Stimulated activated effector memory CD8-positive, alpha-beta T cell treated with anti-CD3 and anti-CD28 coated beads, Interleukin-12 subunit alpha, Interleukin-12 subunit beta, amount 100 ng/mL, for 72 hours (primary cell): ENCODE results near the gene MYO10.

Experiments used
- ATAC-seq: fragments of 150-1000 bp; cut with Tn5 transposase; 2 replicates; pipeline ENCODE4 v1.10.0; 2021
- DNase-seq, 2 donors: peaks; one replicate each; pipeline ENCODE4 v3.0.0; 2021 to 2022; ENCODE audit warnings: low spot score in 2 of 2
- H3K27ac Mint-ChIP-seq: one replicate; pipeline ENCODE4 v1.8.0; 2022; ENCODE audit warnings: mild to moderate bottlenecking, mixed read lengths
- H3K36me3 Mint-ChIP-seq: one replicate; pipeline ENCODE4 v1.8.0; 2022; ENCODE audit warnings: mild to moderate bottlenecking, mixed read lengths
- H3K4me1 Mint-ChIP-seq: one replicate; pipeline ENCODE4 v1.8.0; 2022; ENCODE audit warnings: mixed read lengths
- H3K4me3 Mint-ChIP-seq: one replicate; pipeline ENCODE4 v1.8.0; 2022; ENCODE audit warnings: mild to moderate bottlenecking, mixed read lengths
- H3K9me3 Mint-ChIP-seq: one replicate; pipeline ENCODE4 v1.8.0; 2022; ENCODE audit warnings: mixed read lengths

MYO10 gene

DNA sequence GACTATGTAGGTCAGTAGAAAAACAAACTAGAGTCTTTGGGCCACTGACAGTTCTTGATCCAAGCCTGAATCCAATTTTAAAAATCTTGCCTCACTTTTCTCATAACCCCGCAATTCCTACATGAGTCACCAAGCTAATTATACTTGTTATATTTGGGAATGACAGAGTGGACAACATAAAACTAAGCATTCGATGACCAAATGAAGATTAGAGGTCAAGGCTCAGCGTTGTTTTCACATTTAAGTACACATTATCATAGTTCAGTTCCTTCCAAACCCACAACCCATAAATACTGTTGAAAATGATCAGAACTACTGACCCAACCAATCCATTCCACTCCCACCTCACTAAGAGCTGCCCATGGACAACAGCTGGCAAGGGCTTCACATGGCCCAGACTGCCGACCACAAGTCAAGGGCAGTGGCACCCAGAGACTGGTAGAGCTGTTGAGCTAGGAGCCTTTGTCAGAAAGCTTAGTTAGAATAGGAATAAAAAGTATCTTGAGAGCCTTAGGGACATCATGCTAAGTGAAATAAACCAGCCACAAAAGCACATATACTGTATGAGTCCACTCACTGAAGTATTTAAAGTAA is 64.2 kb downstream of the MYO10 start:
- no peak overlapping the region for H3K4me3 Mint-ChIP-seq
- peaks cover 8% of the 10 kb centered on the region for H3K9me3 Mint-ChIP-seq
- DNase-seq (no peak), ATAC-seq (no peak)
- H3K4me1 Mint-ChIP-seq, result no peaks in the 10 kb centered on the region
- H3K36me3 Mint-ChIP-seq, result no peaks in the 10 kb centered on the region
- no peak overlapping the region for H3K27ac Mint-ChIP-seq

- no peak overlapping the region for H3K27ac Mint-ChIP-seq
- H3K9me3 Mint-ChIP-seq, result peaks cover 7% of the 10 kb centered on the region
- DNase-seq (no peak), ATAC-seq (no peak)
- H3K4me1 Mint-ChIP-seq, result no peaks in the 10 kb centered on the region
- no peaks in the 10 kb centered on the region for H3K36me3 Mint-ChIP-seq
- no peak overlapping the region for H3K4me3 Mint-ChIP-seq
Observed at GRCh38 chr5:16870878-16871277, 65.2 kb downstream of the MYO10 start.

DNA sequence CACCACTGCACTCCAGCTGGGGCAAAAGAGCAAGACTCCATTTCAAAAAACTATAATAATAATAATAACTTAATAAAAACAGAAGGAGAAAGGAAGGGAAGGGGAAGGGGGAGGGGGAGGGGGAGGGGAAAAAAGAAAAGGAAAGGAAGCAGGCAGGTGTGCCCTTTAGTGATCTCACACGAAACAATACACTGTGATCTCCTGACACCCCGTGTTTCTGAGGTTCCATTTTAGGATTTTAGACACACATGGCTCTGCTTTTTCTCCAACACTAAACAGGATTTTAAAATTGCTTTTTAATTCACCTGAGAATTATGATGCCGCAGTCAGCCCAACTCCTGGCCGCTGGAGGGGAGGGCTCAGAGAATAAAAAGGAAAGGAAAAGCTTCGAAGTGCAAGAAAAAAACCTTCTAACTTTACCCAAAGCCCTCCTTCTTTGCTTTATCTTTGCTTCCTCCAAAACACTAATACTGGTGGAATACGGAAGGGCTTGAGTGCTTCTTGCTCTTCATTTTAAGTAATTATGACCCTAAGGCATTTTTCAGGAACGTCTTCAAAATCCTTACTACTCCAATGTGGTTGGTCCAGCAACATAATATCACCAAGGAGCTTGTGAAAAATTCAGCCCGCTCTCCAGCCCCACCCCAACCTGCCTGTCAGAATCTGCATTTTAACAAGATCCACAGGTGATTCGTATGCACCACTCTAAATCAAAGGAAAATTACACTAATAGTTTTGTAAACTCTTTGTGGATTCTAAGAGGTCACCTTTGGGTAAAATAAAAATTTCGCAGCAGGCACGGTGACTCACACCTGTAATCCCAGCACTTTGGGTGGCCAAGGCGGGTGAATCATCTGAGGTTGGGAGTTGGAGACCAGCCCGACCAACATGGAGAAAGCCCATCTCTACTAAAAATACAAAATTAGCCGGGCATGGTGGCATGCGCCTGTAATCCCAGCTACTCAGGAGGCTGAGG is 66.0 kb downstream of the MYO10 start:
- Mint-ChIP-seq H3K4me1 (no peaks in the 10 kb centered on the region), H3K9me3 (peaks cover 7% of the 10 kb centered on the region)
- ATAC-seq, result no peak

GRCh38 chr5:16867577-16867953 is 68.5 kb downstream of the MYO10 start:
- Mint-ChIP-seq H3K36me3 (no peaks in the 10 kb centered on the region), H3K27ac (no peak overlapping the region), H3K4me1 (no peaks in the 10 kb centered on the region), H3K4me3 (no peak overlapping the region), H3K9me3 (peaks cover 3% of the 10 kb centered on the region)
- DNase-seq (no peak), ATAC-seq (no peak)

More for the DNA sequence above, 66.0 kb downstream of the MYO10 start:
- Mint-ChIP-seq H3K36me3 (no peaks in the 10 kb centered on the region), H3K4me3 (no peak overlapping the region), H3K27ac (no peak overlapping the region)
- no peak for DNase-seq

DNA sequence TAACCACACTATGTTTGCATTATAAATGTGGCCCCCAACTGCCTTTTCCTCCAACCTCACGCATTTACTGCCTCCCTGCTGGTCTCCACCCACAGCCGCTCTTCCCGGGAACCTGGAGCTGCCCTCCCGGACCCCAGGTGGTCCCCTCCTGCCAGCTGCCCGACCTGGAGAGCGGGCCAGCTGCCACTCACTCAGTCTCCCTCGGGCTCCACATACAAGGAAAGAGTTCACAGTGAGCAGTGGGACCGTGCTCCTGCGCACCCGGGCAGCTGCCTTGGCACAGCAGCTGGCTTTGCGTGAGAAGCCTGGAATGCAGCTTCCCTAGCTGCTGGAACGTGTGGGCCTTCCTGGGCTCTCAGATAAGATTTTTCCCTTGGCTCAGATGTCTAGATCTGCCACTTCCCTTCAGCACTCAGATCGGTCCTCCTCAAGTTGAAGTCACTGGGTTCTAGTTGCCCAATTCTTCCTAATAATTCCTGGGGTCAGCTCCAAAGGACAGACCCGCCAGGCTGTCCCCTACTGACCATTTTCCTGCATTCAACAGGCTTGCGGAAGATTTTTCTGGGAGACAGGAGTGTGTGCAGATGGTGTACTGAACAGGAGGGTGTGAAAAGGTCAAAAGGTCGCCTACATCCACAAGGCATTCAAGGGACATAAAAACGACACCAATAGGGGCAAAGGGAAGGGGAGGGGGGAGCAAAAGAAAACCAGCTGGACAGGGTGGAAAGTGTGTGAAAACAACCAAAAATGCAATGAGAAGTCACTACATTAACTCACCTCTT is 69.1 kb downstream of the MYO10 start:
- Mint-ChIP-seq H3K4me1 (no peaks in the 10 kb centered on the region), H3K4me3 (no peak overlapping the region), H3K9me3 (peaks cover 3% of the 10 kb centered on the region), H3K36me3 (no peaks in the 10 kb centered on the region), H3K27ac (no peak overlapping the region)
- ATAC-seq, result no peak
- DNase-seq, result no peak

- no peak for ATAC-seq
Observed at GRCh38 chr5:16866273-16866672, 69.8 kb downstream of the MYO10 start.

GRCh38 chr5:16865151-16865550 is 70.9 kb downstream of the MYO10 start:
- Mint-ChIP-seq H3K4me3 (no peak overlapping the region), H3K27ac (no peak overlapping the region), H3K4me1 (no peaks in the 10 kb centered on the region), H3K36me3 (no peaks in the 10 kb centered on the region), H3K9me3 (peaks cover 2% of the 10 kb centered on the region)
- DNase-seq (no peak), ATAC-seq (no peak)

More at GRCh38 chr5:16866273-16866672, 69.8 kb downstream of the MYO10 start:
- H3K9me3 Mint-ChIP-seq, result peaks cover 3% of the 10 kb centered on the region
- no peak for DNase-seq
- no peak overlapping the region for H3K4me3 Mint-ChIP-seq
- no peaks in the 10 kb centered on the region for H3K36me3 Mint-ChIP-seq
- no peaks in the 10 kb centered on the region for H3K4me1 Mint-ChIP-seq
- H3K27ac Mint-ChIP-seq, result no peak overlapping the region

GRCh38 chr5:16864631-16865131 is 71.4 kb downstream of the MYO10 start:
- no peaks in the 10 kb centered on the region for H3K36me3 Mint-ChIP-seq
- ATAC-seq (no peak), DNase-seq (no peak)
- H3K4me3 Mint-ChIP-seq, result no peak overlapping the region
- no peak overlapping the region for H3K27ac Mint-ChIP-seq
- H3K9me3 Mint-ChIP-seq, result peaks cover 2% of the 10 kb centered on the region
- no peaks in the 10 kb centered on the region for H3K4me1 Mint-ChIP-seq

GRCh38 chr5:16863469-16863946 is 72.6 kb downstream of the MYO10 start:
- Mint-ChIP-seq H3K4me3 (no peak overlapping the region), H3K4me1 (no peaks in the 10 kb centered on the region), H3K27ac (no peak overlapping the region), H3K9me3 (peaks cover 2% of the 10 kb centered on the region), H3K36me3 (no peaks in the 10 kb centered on the region)
- DNase-seq, result no peak
- ATAC-seq, result no peak

DNA sequence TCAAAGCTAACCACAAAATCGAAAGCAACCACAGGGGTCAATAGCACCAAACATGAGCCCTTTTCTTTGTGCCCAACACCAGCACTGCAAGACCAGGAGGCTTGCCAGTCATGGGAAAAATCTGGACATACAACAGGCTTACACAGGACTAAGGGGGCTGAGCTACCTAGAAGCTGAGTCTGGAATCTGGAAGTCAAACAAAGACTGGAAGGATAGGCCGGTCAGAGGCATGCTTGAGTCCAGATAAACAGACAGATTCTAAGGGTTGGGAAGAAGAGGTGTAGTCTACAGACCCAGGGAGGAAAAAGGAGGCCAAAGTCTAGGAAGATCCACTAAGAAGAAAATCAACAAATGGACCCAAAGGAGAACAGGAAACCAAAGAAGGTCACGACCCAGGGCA is 73.3 kb downstream of the MYO10 start:
- ATAC-seq, result no peak
- no peaks in the 10 kb centered on the region for H3K36me3 Mint-ChIP-seq

DNA sequence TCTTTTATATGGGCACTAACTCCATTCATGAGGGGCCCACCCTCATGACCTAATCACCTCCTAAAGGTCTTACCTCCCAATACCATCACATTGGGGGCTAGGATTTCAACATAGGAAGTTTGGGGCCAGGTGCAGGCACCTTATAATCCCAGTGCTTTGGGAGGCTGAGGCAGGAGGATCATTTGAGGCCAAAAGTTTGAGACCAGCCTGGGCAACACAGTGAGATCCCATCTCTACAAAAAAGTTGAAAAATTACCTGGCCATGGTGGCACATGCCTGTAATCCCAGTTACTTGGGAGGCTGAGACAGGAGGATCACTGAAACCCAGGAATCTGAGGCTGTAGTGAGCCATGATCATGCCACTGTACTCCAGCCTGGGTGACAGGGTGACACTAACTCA is 76.7 kb downstream of the MYO10 start:
- Mint-ChIP-seq H3K4me3 (no peak overlapping the region), H3K9me3 (peaks cover 2% of the 10 kb centered on the region), H3K36me3 (no peaks in the 10 kb centered on the region), H3K4me1 (no peaks in the 10 kb centered on the region), H3K27ac (no peak overlapping the region)
- DNase-seq (no peak), ATAC-seq (no peak)

More for the DNA sequence above, 73.3 kb downstream of the MYO10 start:
- no peak overlapping the region for H3K27ac Mint-ChIP-seq
- DNase-seq, result no peak
- peaks cover 2% of the 10 kb centered on the region for H3K9me3 Mint-ChIP-seq
- H3K4me3 Mint-ChIP-seq, result no peak overlapping the region
- no peaks in the 10 kb centered on the region for H3K4me1 Mint-ChIP-seq

GRCh38 chr5:16858151-16858550 is 77.9 kb downstream of the MYO10 start:
- no peak for DNase-seq
- H3K4me1 Mint-ChIP-seq, result no peaks in the 10 kb centered on the region
- no peaks in the 10 kb centered on the region for H3K36me3 Mint-ChIP-seq

GRCh38 chr5:16857635-16858034 is 78.5 kb downstream of the MYO10 start:
- H3K4me3 Mint-ChIP-seq, result no peak overlapping the region
- no peaks in the 10 kb centered on the region for H3K36me3 Mint-ChIP-seq
- DNase-seq, result no peak
- H3K27ac Mint-ChIP-seq, result no peak overlapping the region
- no peak for ATAC-seq
- H3K4me1 Mint-ChIP-seq, result no peaks in the 10 kb centered on the region
- H3K9me3 Mint-ChIP-seq, result peaks cover 3% of the 10 kb centered on the region

More at GRCh38 chr5:16858151-16858550, 77.9 kb downstream of the MYO10 start:
- Mint-ChIP-seq H3K9me3 (peaks cover 2% of the 10 kb centered on the region), H3K27ac (no peak overlapping the region), H3K4me3 (no peak overlapping the region)
- ATAC-seq, result no peak

- no peak overlapping the region for H3K4me3 Mint-ChIP-seq
- H3K27ac Mint-ChIP-seq, result no peak overlapping the region
- H3K4me1 Mint-ChIP-seq, result no peaks in the 10 kb centered on the region
- H3K9me3 Mint-ChIP-seq, result peaks cover 4% of the 10 kb centered on the region
- H3K36me3 Mint-ChIP-seq, result no peaks in the 10 kb centered on the region
- ATAC-seq (no peak), DNase-seq (no peak)
Observed at GRCh38 chr5:16856531-16856930, 79.6 kb downstream of the MYO10 start.

- H3K4me1 Mint-ChIP-seq, result no peaks in the 10 kb centered on the region
- peaks cover 4% of the 10 kb centered on the region for H3K9me3 Mint-ChIP-seq
- no peak overlapping the region for H3K4me3 Mint-ChIP-seq
- no peak for ATAC-seq
- H3K36me3 Mint-ChIP-seq, result no peaks in the 10 kb centered on the region
- no peak for DNase-seq
- H3K27ac Mint-ChIP-seq, result no peak overlapping the region
Observed at GRCh38 chr5:16855898-16856297, 80.2 kb downstream of the MYO10 start.
